GM12875 (cell line): Measurements from ENCODE around the gene DOCK11.

Experiments
- H3K4me3 ChIP-seq: one replicate; pipeline ENCODE4 v1.5.1; 2011; ENCODE audit warnings: low read depth, low read length, control low read depth
- TF ChIP-seq, protein P1 (sequence below): IDR thresholded peaks from 2 replicates; pipeline ENCODE4 v1.5.1; 2011; ENCODE audit warnings: low read depth, mild to moderate bottlenecking, control low read depth, inconsistent platforms, low read length, moderate library complexity, borderline replicate concordance; ENCODE audit not compliant: insufficient read depth

DOCK11 gene

GRCh38 chrX:118502161-118502789, 6.7 kb downstream of the DOCK11 start:
- H3K4me3 ChIP-seq = no peak overlapping the region

DNA sequence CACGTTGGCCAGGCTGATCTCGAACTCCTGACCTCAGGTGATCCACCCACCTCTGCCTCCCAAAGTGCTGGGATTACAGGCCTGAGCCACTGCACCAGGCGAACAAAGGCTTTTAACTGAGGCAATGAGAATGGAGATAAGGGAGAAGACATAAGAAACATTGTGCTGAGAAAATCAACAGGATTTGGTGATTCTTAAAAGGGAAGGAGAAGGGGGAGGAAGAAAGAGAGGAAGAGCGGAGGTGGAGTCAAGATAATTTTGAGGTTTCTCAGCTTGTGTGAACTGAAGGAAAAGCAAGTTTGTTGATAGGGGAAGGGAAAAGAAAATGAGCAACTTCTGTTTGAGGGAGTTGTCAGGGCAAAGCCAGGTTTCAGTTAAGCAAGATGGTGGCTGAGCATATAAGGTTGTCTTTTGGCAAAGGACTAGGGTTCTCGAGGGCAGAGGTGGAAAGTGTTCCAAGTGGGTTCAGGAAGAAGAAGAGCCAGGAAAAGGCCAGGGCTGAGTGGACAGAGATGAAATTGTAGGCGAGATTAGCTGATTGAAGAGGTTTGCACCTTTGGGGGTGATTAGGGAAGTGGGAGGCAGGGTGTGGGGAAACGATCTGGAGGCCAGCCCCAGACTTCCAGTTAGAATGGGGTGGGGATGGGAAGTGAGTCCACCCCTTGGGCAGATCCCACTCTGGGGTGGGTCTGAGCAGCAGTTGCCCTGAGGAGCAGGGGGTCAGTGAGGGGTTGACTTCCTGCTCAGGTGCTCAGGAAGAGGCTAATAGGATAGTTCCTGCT, 7.8 kb downstream of the DOCK11 start:
- TF ChIP-seq, protein P1, sequence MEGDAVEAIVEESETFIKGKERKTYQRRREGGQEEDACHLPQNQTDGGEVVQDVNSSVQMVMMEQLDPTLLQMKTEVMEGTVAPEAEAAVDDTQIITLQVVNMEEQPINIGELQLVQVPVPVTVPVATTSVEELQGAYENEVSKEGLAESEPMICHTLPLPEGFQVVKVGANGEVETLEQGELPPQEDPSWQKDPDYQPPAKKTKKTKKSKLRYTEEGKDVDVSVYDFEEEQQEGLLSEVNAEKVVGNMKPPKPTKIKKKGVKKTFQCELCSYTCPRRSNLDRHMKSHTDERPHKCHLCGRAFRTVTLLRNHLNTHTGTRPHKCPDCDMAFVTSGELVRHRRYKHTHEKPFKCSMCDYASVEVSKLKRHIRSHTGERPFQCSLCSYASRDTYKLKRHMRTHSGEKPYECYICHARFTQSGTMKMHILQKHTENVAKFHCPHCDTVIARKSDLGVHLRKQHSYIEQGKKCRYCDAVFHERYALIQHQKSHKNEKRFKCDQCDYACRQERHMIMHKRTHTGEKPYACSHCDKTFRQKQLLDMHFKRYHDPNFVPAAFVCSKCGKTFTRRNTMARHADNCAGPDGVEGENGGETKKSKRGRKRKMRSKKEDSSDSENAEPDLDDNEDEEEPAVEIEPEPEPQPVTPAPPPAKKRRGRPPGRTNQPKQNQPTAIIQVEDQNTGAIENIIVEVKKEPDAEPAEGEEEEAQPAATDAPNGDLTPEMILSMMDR = no peak
- no peak overlapping the region for H3K4me3 ChIP-seq

More at GRCh38 chrX:118502161-118502789, 6.7 kb downstream of the DOCK11 start:
- TF ChIP-seq, protein P1 = no peak

GRCh38 chrX:118504581-118504980, 9.0 kb downstream of the DOCK11 start:
- TF ChIP-seq, protein P1 = no peak
- H3K4me3 ChIP-seq = no peak overlapping the region

- TF ChIP-seq, protein P1 = no peak
- H3K4me3 ChIP-seq = no peak overlapping the region
These were observed 11.3 kb downstream of the DOCK11 start for GRCh38 chrX:118506805-118507480.

DNA sequence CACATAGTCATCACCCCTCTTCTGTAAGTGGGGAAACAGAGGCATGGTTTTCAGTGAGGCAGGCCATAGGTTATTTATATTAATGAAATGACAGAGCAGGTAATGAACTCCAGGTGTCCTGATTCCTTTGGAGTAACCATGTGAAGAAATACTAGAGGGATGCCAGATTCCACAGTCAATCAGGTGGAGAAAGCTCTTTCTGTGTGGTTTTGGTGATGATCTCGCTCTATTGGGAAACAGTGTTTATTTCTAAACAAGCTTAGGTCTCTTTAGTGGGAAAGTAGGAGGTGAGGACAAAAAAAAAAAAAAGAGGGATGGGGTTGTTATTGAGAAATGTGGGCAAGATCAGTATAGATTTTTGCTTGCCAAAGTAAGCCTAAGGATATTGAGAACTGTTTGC, 12.2 kb downstream of the DOCK11 start:
- no peak overlapping the region for H3K4me3 ChIP-seq
- TF ChIP-seq, protein P1 = no peak

GRCh38 chrX:118508221-118508620, 12.6 kb downstream of the DOCK11 start:
- no peak overlapping the region for H3K4me3 ChIP-seq
- TF ChIP-seq, protein P1 = no peak
